Glutamatergic neuron (in vitro differentiated cells): Measurements from ENCODE around the gene PLXND1. TPM values are rescaled to one million over a fixed set of nuclear protein-coding genes. Genes with fewer than 3 reads are reported as not detected.

Source experiments
- DNase-seq: peaks from one replicate; pipeline ENCODE4 v3.0.0; 2022
- H3K27ac Mint-ChIP-seq: one replicate; pipeline ENCODE4 v1.8.0; 2020; ENCODE audit warnings: mild to moderate bottlenecking, mixed read lengths, inconsistent platforms; ENCODE audit not compliant: unreplicated experiment
- H3K27me3 Mint-ChIP-seq: one replicate; pipeline ENCODE4 v1.8.0; 2020; ENCODE audit warnings: mild to moderate bottlenecking, moderate library complexity, mixed read lengths, inconsistent platforms; ENCODE audit not compliant: unreplicated experiment
- H3K36me3 Mint-ChIP-seq: one replicate; pipeline ENCODE4 v1.8.0; 2020; ENCODE audit warnings: mild to moderate bottlenecking, mixed read lengths, inconsistent platforms; ENCODE audit not compliant: unreplicated experiment
- H3K4me1 Mint-ChIP-seq: one replicate; pipeline ENCODE4 v1.8.0; 2020; ENCODE audit warnings: mild to moderate bottlenecking, low read depth, mixed read lengths, inconsistent platforms; ENCODE audit not compliant: unreplicated experiment
- H3K4me3 Mint-ChIP-seq: one replicate; pipeline ENCODE4 v1.8.0; 2020; ENCODE audit warnings: mild to moderate bottlenecking, mixed read lengths, inconsistent platforms; ENCODE audit not compliant: unreplicated experiment
- H3K9me3 Mint-ChIP-seq: one replicate; pipeline ENCODE4 v1.8.0; 2020; ENCODE audit warnings: mild to moderate bottlenecking, moderate library complexity, mixed read lengths, inconsistent platforms; ENCODE audit not compliant: unreplicated experiment
- CTCF ChIP-seq: fragments of 200-600 bp; sonication (generic); IDR thresholded peaks from one replicate; pipeline ENCODE4 v1.5.0; 2021; ENCODE audit not compliant: partially characterized antibody, unreplicated experiment
- total RNA-seq: library from RNA; stranded (reverse); fragmentation: NEBNext Ultra II Directional; extraction: Animal tissue kit (Norgen Biotek cat#: 25700); gene quantifications from one replicate; pipeline ENCODE4 v1.2.1, GENCODE V29; 2021; ENCODE audit not compliant: unreplicated experiment

Gene PLXND1
- total RNA-seq, 1 donor from 2014 or later = 72.2 TPM

GRCh38 chr3:129626744-129627349 lies 20.4 kb upstream of the PLXND1 start:
- DNase-seq = peak; percentile 87
- TF ChIP-seq CTCF = no peak
- H3K9me3 Mint-ChIP-seq = peaks cover 14% of the 10 kb centered on the region
- no peaks in the 10 kb centered on the region for H3K36me3 Mint-ChIP-seq
- peaks cover 7% of the 10 kb centered on the region for H3K27me3 Mint-ChIP-seq
- peaks cover 16% of the 10 kb centered on the region for H3K4me1 Mint-ChIP-seq
- H3K27ac Mint-ChIP-seq = peak overlapping the region; percentile 98
- H3K4me3 Mint-ChIP-seq = peak overlapping the region; percentile 83

GRCh38 chr3:129625072-129625874 lies 18.8 kb upstream of the PLXND1 start:
- Mint-ChIP-seq H3K4me1 (peaks cover 21% of the 10 kb centered on the region), H3K4me3 (peak overlapping the region; percentile 55), H3K36me3 (no peaks in the 10 kb centered on the region), H3K27ac (peak overlapping the region; percentile 96), H3K9me3 (peaks cover 14% of the 10 kb centered on the region), H3K27me3 (peaks cover 7% of the 10 kb centered on the region)
- DNase-seq = peak; percentile 27
- TF ChIP-seq CTCF = no peak

GRCh38 chr3:129624347-129625071 lies 18.0 kb upstream of the PLXND1 start:
- Mint-ChIP-seq H3K4me3 (no peak overlapping the region), H3K27ac (peak overlapping the region; percentile 35), H3K9me3 (peaks cover 14% of the 10 kb centered on the region), H3K27me3 (peaks cover 7% of the 10 kb centered on the region), H3K36me3 (no peaks in the 10 kb centered on the region), H3K4me1 (peaks cover 21% of the 10 kb centered on the region)
- TF ChIP-seq CTCF = no peak
- DNase-seq = peak; percentile 25

GRCh38 chr3:129623447-129624118 lies 17.1 kb upstream of the PLXND1 start:
- Mint-ChIP-seq H3K36me3 (no peaks in the 10 kb centered on the region), H3K27me3 (peaks cover 7% of the 10 kb centered on the region), H3K9me3 (peaks cover 15% of the 10 kb centered on the region), H3K27ac (no peak overlapping the region), H3K4me3 (no peak overlapping the region), H3K4me1 (peaks cover 23% of the 10 kb centered on the region)
- TF ChIP-seq CTCF = no peak
- DNase-seq = no peak
